Esophagus muscularis mucosa (tissue), 4 donors: ENCODE measurements around the gene TMEM255B. TPM values are rescaled to one million over a fixed set of nuclear protein-coding genes. Genes with fewer than 3 reads are reported as not detected.
A peak's percentile ranks its signal among the peaks of the same experiment; 100 is the strongest.

Source experiments
- DNase-seq: peaks from one replicate; pipeline ENCODE4 v3.0.0-alpha.2; 2017; ENCODE audit errors: extremely low spot score
- H3K27ac ChIP-seq, 4 donors: fragments of 200-600 bp; sonication (generic); replicated peaks in 1 of 4; 1 replicate in 3 of 4; 2 replicates in 1 of 4; pipeline ENCODE4 v1.5.1; 2016 to 2019; ENCODE audit warnings: mild to moderate bottlenecking in 1 of 4
- H3K27me3 ChIP-seq, 4 donors: fragments of 200-600 bp; sonication (generic); one replicate each; pipeline versions ENCODE4 v1.5.1 to v1.6.0; 2016 to 2019
- H3K36me3 ChIP-seq, 4 donors: fragments of 200-600 bp; sonication (generic); one replicate each; pipeline ENCODE4 v1.5.1; 2016 to 2019
- H3K4me1 ChIP-seq, 4 donors: fragments of 200-600 bp; sonication (generic); one replicate each; pipeline ENCODE4 v1.5.1; 2016 to 2019
- H3K4me3 ChIP-seq, 4 donors: fragments of 200-600 bp; sonication (generic); 1 replicate in 2 of 4; 2 replicates in 2 of 4; pipeline ENCODE4 v1.5.1; 2016 to 2019; ENCODE audit warnings: mild to moderate bottlenecking in 4 of 4, moderate library complexity in 1 of 4
- H3K9me3 ChIP-seq, 4 donors: fragments of 200-600 bp; sonication (generic); 1 replicate in 3 of 4; 2 replicates in 1 of 4; pipeline ENCODE4 v1.5.1; 2016 to 2019
- CTCF ChIP-seq, 3 experiments: fragments of 200-600 bp in 2 of 3; fragments of 450-650 bp in 1 of 3; sonication (generic) in 2 of 3; IDR thresholded peaks; one replicate each; pipeline ENCODE4 v1.5.1; 2017 to 2019; ENCODE audit warnings: antibody characterized with exemption in 3 of 3, mild to moderate bottlenecking in 2 of 3, moderate library complexity in 1 of 3
- EP300 ChIP-seq: sonication (generic); formaldehyde crosslinking; IDR thresholded peaks from one replicate; pipeline ENCODE4 v1.6.1; 2017; ENCODE audit warnings: antibody characterized with exemption
- POLR2A ChIP-seq: fragments of 450-650 bp; IDR thresholded peaks from one replicate; pipeline ENCODE4 v1.6.1; 2017; ENCODE audit warnings: antibody characterized with exemption, moderate library complexity, mild to moderate bottlenecking, low read depth
- POLR2AphosphoS5 ChIP-seq, 2 donors: sonication (generic); formaldehyde crosslinking; IDR thresholded peaks; one replicate each; pipeline ENCODE4 v1.6.1; 2017; ENCODE audit warnings: antibody characterized with exemption in 2 of 2
- WGBS: methylation state at CpG from one replicate; pipeline ENCODE4 v1.1.5; 2018; 5-methylcytosine and 5-hydroxymethylcytosine counted together
- intact Hi-C: fragments of 100-400 bp; cut with DNase I; formaldehyde crosslinking; loops from one replicate; pipeline ENCODE4 v1.15.1; 2023
- total RNA-seq, 4 donors: library from RNA; depleted of rRNA; stranded (reverse); fragments of >200 nt; gene quantifications; one replicate each; pipeline versions ENCODE4 v1.1.0 to v1.2.1, GENCODE V29; 2016

Gene TMEM255B
- total RNA-seq, 4 donors from 2014 or later: 4.1 to 12.3 (median 10.7) TPM

GRCh38 chr13:113863524-113864272 is 104.7 kb downstream of the TMEM255B start, which contains the start of gene GAS6:
TSS of gene GAS6 (minus strand) at chr13:113864076. CDS start at chr13:113863920, 156 bp downstream.
- no peaks in the 10 kb centered on the region for H3K27me3 ChIP-seq
- WGBS: 0% methylated on average over 47 of the region's 116 CpGs
- H3K4me3 ChIP-seq: peak within 1 kb of the TSS; percentile 84 to 94 (median 90)
- peaks cover 38 to 64% (median 51%) of the 10 kb centered on the region in 4 donors for H3K4me1 ChIP-seq
- TF ChIP-seq EP300 (no peak), POLR2AphosphoS5 (IDR thresholded peaks at IDR 0.05) (peak; percentile 36 to 75), CTCF (IDR thresholded peaks at IDR 0.05) (peak in 2 of 3 experiments; percentile 22 to 23), POLR2A (no peak)
- no peaks in the 10 kb centered on the region for H3K9me3 ChIP-seq
- H3K36me3 ChIP-seq: peaks cover 0 to 8% (median 4%) of the 10 kb centered on the region in 4 donors
- DNase-seq: no peak
- peak within 1 kb of the TSS; percentile 96 to 99 (median 98) for H3K27ac ChIP-seq
- intact Hi-C loops: loop anchor here (2.0 kb wide), 2 partner anchors 41 to 43 kb away; no protein-coding TSS in a partner anchor

GRCh38 chr13:113864273-113864890 is 105.4 kb downstream of the TMEM255B start:
- H3K4me3 ChIP-seq: peak overlapping the region; percentile 84 to 94 (median 90)
- H3K27me3 ChIP-seq: no peaks in the 10 kb centered on the region
- no peak for DNase-seq
- WGBS: 11% methylated on average over 10 of the region's 10 CpGs
- peak overlapping the region; percentile 96 to 99 (median 98) for H3K27ac ChIP-seq
- H3K4me1 ChIP-seq: peaks cover 38 to 64% (median 51%) of the 10 kb centered on the region in 4 donors
- no peaks in the 10 kb centered on the region for H3K9me3 ChIP-seq
- peaks cover 0 to 8% (median under 1%) of the 10 kb centered on the region in 4 donors for H3K36me3 ChIP-seq
- no peak for TF ChIP-seq POLR2A
- TF ChIP-seq CTCF (IDR thresholded peaks at IDR 0.05): no peak
- no peak for TF ChIP-seq POLR2AphosphoS5 (IDR thresholded peaks at IDR 0.05)
- no peak for TF ChIP-seq EP300
- intact Hi-C loops: no loop called here

- no peaks in the 10 kb centered on the region for H3K27me3 ChIP-seq
- peak overlapping the region; percentile 96 to 99 (median 98) for H3K27ac ChIP-seq
- H3K36me3 ChIP-seq: peaks cover 0 to 8% (median 0%) of the 10 kb centered on the region in 4 donors
- H3K9me3 ChIP-seq: no peaks in the 10 kb centered on the region
- no peak for DNase-seq
- WGBS: 97% methylated on average over 4 of the region's 4 CpGs
- H3K4me3 ChIP-seq: no peak overlapping the region
- H3K4me1 ChIP-seq: peaks cover 36 to 54% (median 41%) of the 10 kb centered on the region in 4 donors
- TF ChIP-seq CTCF (IDR thresholded peaks at IDR 0.05) (no peak), POLR2AphosphoS5 (IDR thresholded peaks at IDR 0.05) (no peak), POLR2A (no peak), EP300 (no peak)
- intact Hi-C loops: no loop called here
Measured at GRCh38 chr13:113865427-113865826, 106.4 kb downstream of the TMEM255B start.

Other genes starting within 250 kb of the TMEM255B start
- 10 to 100 TPM; 30.7 to 42.2 (median 32.1) TPM for gene TFDP1, start 174.5 kb upstream of the TMEM255B start, total RNA-seq
- gene ATP4B, start 101.0 kb upstream of the TMEM255B start, total RNA-seq: not detected
- under 1 TPM in 1 of 4 donors, not detected in 3; under 0.01 TPM for gene GRK1, start 92.0 kb upstream of the TMEM255B start, total RNA-seq
- gene GAS6, start 104.8 kb downstream of the TMEM255B start, total RNA-seq: 100 to 1,000 TPM; 241 to 459 (median 346) TPM
- 1 to 10 TPM in 2 of 4 donors, under 1 TPM in 2; 0.17 to 2.1 (median 0.89) TPM for gene C13orf46, start 214.8 kb downstream of the TMEM255B start, total RNA-seq